Fibroblast of mammary gland (primary cell): ENCODE results near the gene NFS1.

Experiments used
- DNase-seq: peaks from one replicate; pipeline ENCODE4 v3.0.0-alpha.2; 2010; ENCODE audit warnings: low read depth
- H3K4me3 ChIP-seq: 2 replicates; pipeline ENCODE4 v1.5.1; 2011; ENCODE audit warnings: low read depth, mild to moderate bottlenecking, low read length, moderate library complexity; ENCODE audit not compliant: control insufficient read depth
- TF ChIP-seq, protein P1 (sequence below): conservative IDR thresholded peaks from 2 replicates; pipeline ENCODE4 v1.5.1; 2011; ENCODE audit warnings: low read depth, low read length, inconsistent platforms; ENCODE audit not compliant: control insufficient read depth, insufficient read depth

The NFS1 gene

GRCh38 chr20:35680452-35681183 is 18.5 kb downstream of the NFS1 start:
- H3K4me3 ChIP-seq: no peak overlapping the region
- TF ChIP-seq, protein P1, sequence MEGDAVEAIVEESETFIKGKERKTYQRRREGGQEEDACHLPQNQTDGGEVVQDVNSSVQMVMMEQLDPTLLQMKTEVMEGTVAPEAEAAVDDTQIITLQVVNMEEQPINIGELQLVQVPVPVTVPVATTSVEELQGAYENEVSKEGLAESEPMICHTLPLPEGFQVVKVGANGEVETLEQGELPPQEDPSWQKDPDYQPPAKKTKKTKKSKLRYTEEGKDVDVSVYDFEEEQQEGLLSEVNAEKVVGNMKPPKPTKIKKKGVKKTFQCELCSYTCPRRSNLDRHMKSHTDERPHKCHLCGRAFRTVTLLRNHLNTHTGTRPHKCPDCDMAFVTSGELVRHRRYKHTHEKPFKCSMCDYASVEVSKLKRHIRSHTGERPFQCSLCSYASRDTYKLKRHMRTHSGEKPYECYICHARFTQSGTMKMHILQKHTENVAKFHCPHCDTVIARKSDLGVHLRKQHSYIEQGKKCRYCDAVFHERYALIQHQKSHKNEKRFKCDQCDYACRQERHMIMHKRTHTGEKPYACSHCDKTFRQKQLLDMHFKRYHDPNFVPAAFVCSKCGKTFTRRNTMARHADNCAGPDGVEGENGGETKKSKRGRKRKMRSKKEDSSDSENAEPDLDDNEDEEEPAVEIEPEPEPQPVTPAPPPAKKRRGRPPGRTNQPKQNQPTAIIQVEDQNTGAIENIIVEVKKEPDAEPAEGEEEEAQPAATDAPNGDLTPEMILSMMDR: no peak
- DNase-seq: no peak

GRCh38 chr20:35674921-35675320 is 24.2 kb downstream of the NFS1 start:
- TF ChIP-seq, protein P1: no peak
- DNase-seq: no peak
- H3K4me3 ChIP-seq: no peak overlapping the region

GRCh38 chr20:35673884-35674283 is 25.3 kb downstream of the NFS1 start:
- DNase-seq: no peak
- TF ChIP-seq, protein P1: no peak
- H3K4me3 ChIP-seq: no peak overlapping the region

- TF ChIP-seq, protein P1: no peak
- no peak overlapping the region for H3K4me3 ChIP-seq
- DNase-seq: no peak
Observed at GRCh38 chr20:35669681-35670080, 29.5 kb downstream of the NFS1 start.

- DNase-seq: no peak
- no peak overlapping the region for H3K4me3 ChIP-seq
- TF ChIP-seq, protein P1: no peak
Observed at GRCh38 chr20:35669221-35669620, 29.9 kb downstream of the NFS1 start.

DNA sequence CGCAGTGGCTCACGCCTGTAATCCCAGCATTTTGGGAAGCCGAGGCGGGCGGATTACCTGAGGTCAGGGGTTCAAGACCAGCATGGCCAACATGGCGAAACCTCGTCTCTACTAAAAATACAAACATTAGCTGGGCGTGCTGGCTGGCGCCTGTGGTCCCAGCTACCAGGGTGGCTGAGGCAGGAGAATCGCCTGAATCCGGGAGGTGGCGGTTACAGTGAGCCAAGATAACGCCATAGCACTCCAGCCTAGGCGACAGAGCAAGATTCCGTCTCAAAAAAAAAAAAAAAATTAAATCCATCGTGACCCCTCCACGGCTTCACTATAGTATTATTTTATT is 33.2 kb downstream of the NFS1 start:
- TF ChIP-seq, protein P1: no peak
- no peak for DNase-seq
- H3K4me3 ChIP-seq: no peak overlapping the region

DNA sequence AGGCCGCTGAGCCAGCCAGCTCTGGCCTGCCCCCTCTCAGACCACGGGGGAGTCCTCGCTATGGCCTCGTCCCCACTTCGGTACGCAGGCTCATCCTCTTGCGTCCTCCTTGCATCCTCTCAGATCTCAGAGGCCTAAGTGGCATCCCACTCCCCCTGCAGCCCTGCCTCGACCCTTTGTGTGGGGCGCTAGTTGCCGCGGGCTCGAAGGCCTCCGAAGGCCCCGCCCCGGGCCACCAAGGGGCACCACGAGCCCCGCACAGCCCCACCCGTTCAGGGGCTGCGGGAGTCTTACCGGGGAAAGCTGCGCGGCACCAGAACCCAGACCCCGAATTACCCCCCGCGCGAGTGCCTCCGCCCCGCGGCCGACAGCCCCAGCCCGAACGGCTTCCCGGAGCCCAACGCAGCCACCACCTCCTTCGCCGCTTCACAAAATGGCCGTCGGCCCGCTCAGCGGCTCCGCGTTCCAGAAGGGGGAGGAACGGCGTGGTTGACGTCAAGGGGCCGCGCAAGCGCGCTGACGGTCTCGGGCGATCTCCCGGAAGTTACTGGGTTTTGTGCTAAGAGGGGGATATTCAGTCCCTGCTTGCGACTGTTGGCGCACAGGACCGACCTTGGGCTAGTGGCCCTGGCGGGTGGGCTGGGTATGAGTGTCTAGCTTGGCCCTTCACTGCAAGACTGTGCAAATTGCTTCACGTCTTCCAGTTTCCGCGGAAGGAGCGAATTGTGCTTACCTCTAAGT is 34.5 kb downstream of the NFS1 start, which contains the start of the genes CPNE1 and RBM12:
CPNE1 (minus strand) TSS at position 435 of the 741 bp plus-strand sequence. CDS start 31,977 bp downstream, outside the sequence.
RBM12 (minus strand) TSS at position 435 of the 741 bp plus-strand sequence. CDS start 9,578 bp downstream, outside the sequence.
- DNase-seq: peak; percentile 91
- TF ChIP-seq, protein P1: no peak
- H3K4me3 ChIP-seq: peak within 1 kb of the TSS; percentile 68
